ENCODE data around the gene TNS2.

DNA sequence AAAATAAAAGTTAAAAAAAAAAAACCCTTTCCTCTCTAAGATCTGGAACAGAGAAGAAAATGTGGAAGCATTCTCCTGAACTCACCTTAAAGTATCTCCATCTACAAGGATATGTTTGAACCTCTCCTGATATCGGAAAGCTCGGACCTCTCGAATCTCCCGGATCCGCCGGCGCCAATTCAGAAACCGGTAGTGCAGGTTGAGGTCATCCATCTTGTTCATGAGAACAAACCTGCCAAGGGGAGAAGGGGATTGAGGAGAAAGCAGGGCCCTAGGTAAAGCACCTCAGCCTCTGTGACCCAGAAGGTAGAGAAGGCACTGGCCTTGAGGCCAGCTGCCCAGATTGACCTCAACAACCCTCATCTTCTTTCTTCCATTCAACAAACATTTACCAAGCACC, 27.2 kb downstream of the TNS2 start:
- TF ChIP-seq, protein P1, sequence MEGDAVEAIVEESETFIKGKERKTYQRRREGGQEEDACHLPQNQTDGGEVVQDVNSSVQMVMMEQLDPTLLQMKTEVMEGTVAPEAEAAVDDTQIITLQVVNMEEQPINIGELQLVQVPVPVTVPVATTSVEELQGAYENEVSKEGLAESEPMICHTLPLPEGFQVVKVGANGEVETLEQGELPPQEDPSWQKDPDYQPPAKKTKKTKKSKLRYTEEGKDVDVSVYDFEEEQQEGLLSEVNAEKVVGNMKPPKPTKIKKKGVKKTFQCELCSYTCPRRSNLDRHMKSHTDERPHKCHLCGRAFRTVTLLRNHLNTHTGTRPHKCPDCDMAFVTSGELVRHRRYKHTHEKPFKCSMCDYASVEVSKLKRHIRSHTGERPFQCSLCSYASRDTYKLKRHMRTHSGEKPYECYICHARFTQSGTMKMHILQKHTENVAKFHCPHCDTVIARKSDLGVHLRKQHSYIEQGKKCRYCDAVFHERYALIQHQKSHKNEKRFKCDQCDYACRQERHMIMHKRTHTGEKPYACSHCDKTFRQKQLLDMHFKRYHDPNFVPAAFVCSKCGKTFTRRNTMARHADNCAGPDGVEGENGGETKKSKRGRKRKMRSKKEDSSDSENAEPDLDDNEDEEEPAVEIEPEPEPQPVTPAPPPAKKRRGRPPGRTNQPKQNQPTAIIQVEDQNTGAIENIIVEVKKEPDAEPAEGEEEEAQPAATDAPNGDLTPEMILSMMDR (IDR thresholded peaks at IDR 0.05; ENCODE audit: insufficient read depth, low read depth, low read length): no peak
- no peak for TF ChIP-seq EZH2 (IDR thresholded peaks at IDR 0.05; ENCODE audit: insufficient read depth, low read length)

Data from astrocyte (in vitro differentiated cells and primary cell).